B cell (primary cell): ENCODE data around the gene XIRP2.

Source experiments
- CTCF ChIP-seq: fragments of 200-600 bp; IDR thresholded peaks from one replicate; pipeline ENCODE4 v1.8.0; 2022; ENCODE audit warnings: antibody characterized with exemption, mild to moderate bottlenecking
- EZH2 ChIP-seq: IDR thresholded peaks from 2 replicates; pipeline ENCODE4 v1.6.1; 2012; ENCODE audit warnings: borderline replicate concordance, low read depth, mild to moderate bottlenecking, moderate library complexity, low read length; ENCODE audit not compliant: insufficient read depth, poor library complexity, severe bottlenecking

DNA sequence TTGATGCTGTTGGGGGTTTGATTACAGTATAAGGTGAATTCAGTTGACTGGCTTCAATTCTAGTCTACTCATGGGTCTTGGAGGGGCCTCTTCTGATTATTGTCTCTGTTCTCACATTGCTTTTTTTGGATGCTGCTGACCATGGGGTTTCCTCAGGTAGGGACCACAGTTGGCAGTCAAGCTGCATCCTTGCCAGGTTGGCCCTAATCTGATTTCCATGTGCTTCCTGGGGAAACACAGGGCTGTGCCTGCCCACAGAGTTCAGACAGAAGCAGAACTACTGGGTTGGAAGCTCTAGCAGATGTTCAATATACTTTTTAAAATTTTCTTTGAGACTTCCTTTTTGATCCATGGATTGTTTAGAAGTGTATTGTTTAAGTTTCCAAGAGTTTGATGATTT lies 227.3 kb downstream of the XIRP2 start:
- TF ChIP-seq CTCF: no peak
- no peak for TF ChIP-seq EZH2
